VCaP (cell line): Measurements from ENCODE around the gene DIS3L2.
A peak's percentile ranks its signal among the peaks of the same experiment; 100 is the strongest.

Source experiments
- H3K27ac ChIP-seq: fragments of 450-650 bp; 2 replicates; pipeline ENCODE4 v1.5.1; 2017
- CTCF ChIP-seq: fragments of 450-650 bp; conservative IDR thresholded peaks from 2 replicates; pipeline ENCODE4 v1.5.1; 2017; ENCODE audit warnings: mild to moderate bottlenecking, moderate library complexity

DIS3L2 gene, protein sequence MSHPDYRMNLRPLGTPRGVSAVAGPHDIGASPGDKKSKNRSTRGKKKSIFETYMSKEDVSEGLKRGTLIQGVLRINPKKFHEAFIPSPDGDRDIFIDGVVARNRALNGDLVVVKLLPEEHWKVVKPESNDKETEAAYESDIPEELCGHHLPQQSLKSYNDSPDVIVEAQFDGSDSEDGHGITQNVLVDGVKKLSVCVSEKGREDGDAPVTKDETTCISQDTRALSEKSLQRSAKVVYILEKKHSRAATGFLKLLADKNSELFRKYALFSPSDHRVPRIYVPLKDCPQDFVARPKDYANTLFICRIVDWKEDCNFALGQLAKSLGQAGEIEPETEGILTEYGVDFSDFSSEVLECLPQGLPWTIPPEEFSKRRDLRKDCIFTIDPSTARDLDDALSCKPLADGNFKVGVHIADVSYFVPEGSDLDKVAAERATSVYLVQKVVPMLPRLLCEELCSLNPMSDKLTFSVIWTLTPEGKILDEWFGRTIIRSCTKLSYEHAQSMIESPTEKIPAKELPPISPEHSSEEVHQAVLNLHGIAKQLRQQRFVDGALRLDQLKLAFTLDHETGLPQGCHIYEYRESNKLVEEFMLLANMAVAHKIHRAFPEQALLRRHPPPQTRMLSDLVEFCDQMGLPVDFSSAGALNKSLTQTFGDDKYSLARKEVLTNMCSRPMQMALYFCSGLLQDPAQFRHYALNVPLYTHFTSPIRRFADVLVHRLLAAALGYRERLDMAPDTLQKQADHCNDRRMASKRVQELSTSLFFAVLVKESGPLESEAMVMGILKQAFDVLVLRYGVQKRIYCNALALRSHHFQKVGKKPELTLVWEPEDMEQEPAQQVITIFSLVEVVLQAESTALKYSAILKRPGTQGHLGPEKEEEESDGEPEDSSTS

GRCh38 chr2:231961349-231962166 is at the start of gene DIS3L2:
Gene DIS3L2 (plus strand): TSS chr2:231961713. CDS start chr2:232014928, 53,215 bp downstream.
- TF ChIP-seq CTCF: no peak
- H3K27ac ChIP-seq: peak within 1 kb of the TSS; percentile 89

DNA sequence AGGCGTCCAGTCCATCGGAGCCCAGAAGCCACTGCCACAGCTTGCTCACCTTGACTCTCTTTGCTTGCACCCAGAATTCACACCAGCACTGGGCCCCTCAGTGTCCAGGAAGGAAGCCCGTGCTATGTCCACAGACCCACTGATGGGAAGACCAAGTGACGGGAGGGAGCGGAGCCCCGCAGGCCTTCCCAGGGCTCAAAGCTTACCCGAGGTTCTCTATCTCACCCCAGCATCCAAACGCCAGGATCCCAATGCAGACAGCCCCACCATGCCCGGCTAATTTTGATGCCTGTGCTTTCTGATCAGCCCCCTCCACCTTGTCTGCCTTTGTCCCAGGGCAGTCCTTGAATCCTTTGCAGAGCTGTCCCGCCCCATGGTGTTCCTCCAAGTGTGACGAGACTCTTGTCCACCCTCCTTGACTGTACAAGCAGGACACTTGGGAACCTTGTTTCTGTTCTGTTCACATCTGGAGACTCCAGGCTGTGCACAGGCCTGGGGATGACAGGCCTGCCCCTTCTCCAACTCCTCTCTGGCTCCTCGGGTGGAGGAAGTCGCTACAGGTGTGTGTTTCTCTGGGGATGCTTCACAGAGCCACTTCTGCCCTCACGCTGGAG is 47.3 kb upstream of the DIS3L2 start:
- H3K27ac ChIP-seq: no peak overlapping the region
- no peak for TF ChIP-seq CTCF

- no peak for TF ChIP-seq CTCF
- no peak overlapping the region for H3K27ac ChIP-seq
These were observed 44.0 kb upstream of the DIS3L2 start for GRCh38 chr2:231917280-231918066.

DNA sequence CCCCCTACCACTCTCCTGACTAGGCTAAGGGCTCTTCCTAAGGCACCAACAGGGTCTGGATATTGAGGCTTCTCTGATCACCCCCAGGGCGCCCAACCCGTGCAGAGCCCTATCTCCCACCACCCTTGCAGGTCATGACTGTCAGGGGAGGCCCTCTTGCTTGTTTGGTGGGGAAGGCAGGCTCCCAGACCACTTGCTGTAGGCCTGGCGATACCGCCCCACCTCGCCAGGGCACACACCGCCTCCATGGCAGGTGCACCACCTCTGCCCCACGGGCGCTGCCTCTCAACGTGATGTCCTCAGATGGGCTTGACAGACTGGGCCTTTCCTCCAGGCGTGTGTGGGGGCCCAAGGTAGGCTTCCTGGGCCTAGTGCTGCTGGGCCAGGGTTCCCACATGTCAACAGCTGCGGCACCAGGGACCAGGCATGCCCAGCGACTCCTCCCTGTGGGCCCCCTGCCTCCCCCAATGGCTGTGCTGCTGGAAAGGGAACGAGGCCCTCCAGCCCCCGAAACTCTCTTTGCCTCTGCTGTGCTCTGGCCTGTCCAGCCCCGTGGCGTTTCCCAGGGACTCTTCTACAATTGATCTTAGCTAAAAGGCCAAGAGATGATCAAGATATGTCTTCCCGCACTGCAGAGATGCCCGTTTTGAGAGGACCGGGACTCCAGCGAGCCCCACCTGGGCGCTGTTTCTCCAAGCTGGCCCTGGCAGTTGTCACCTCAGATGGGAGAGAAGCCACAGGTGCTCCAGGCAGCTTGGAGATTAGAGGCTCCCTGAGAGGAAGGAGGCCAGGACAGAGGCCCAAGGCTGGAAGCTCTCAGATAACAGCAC is 42.8 kb upstream of the DIS3L2 start:
- no peak overlapping the region for H3K27ac ChIP-seq
- TF ChIP-seq CTCF: no peak

DNA sequence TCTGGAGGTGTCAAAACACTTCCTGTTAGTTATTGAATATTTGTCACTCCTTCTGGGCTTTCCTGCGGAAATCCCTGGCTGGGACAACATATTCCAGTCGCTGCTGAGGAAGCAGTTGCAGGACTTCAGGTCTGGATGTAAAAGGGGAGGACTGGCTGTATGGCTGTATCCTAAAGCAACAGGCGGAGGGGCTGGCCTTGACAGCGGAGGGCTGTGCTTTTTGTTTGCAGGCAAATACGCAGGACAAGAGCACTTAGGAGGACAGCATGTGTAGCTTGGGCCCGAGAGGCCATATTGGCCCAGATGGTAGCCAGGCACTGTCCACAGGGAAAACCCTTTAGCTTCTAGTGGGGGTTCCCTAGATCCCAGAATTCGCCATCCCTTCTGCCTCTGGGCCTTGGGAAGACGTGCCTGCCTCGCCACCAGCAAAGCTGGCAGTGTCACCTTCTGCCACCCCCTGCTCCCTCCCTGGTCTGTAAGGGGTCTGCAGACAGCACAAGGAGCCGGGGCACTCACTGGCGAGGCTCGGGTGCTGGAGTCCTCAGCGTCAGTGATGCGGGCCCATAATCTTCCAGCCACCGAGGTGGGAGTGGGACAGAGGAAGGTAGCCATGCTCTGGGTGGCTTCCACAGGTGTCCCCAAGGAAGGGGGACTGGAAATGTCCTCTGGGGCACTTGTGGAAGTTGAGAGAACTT is 42.0 kb upstream of the DIS3L2 start:
- no peak for TF ChIP-seq CTCF
- H3K27ac ChIP-seq: no peak overlapping the region
